T-cell (primary cell): Measurements from ENCODE around the gene KAZALD1. TPM values are rescaled to one million over a fixed set of nuclear protein-coding genes. Genes with fewer than 3 reads are reported as not detected.
A peak's percentile ranks its signal among the peaks of the same experiment; 100 is the strongest.

ENCODE experiments used
- ATAC-seq, 4 experiments: fragments of 200-7000 bp in 3 of 4; fragments of 150-1000 bp in 1 of 4; cut with Tn5 transposase; replicated peaks in 1 of 4; 1 replicate in 3 of 4; 2 replicates in 1 of 4; pipeline ENCODE4 v1.10.0; 2021; ENCODE audit warnings: moderate library complexity in 3 of 4, mild to moderate bottlenecking in 2 of 4, moderate number of reproducible peaks in 1 of 4
- CTCF ChIA-PET, 2 donors: fragments of 300-600 bp; sonication (Branson Sonifier 250); formaldehyde crosslinking; loops; one replicate each; lab custom pipeline; 2022; ENCODE audit warnings: antibody characterized with exemption in 2 of 2; lab: Charles Lee
- POLR2A ChIA-PET, 2 donors: fragments of 300-600 bp; sonication (Branson Sonifier 250); formaldehyde crosslinking; loops; one replicate each; lab custom pipeline; 2022; ENCODE audit warnings: antibody characterized with exemption in 2 of 2; lab: Charles Lee
- DNase-seq, 35 experiments: peaks; one replicate each; pipeline versions ENCODE4 v3.0.0 to v3.0.0-alpha.2; 2013 to 2023
- H3K27ac ChIP-seq: one replicate; pipeline ENCODE4 v1.5.1; 2013; ENCODE audit warnings: low read length
- H3K27me3 ChIP-seq, 2 experiments: replicated peaks in 1 of 2; 1 replicate in 1 of 2; 2 replicates in 1 of 2; pipeline versions ENCODE4 v1.6.1 to v1.7.0; 2013; ENCODE audit warnings: low read length in 1 of 2, mixed read lengths in 1 of 2; ENCODE audit not compliant: control insufficient read depth in 2 of 2, insufficient read depth in 2 of 2; ENCODE audit errors: extremely low read depth in 1 of 2
- H3K36me3 ChIP-seq, 2 donors: 1 replicate in 1 of 2; 2 replicates in 1 of 2; pipeline versions ENCODE4 v1.6.1 to v1.7.0; 2013; ENCODE audit warnings: low read length in 1 of 2; ENCODE audit not compliant: control insufficient read depth in 2 of 2, insufficient read depth in 1 of 2; ENCODE audit errors: extremely low read depth in 1 of 2
- H3K4me1 ChIP-seq, 2 experiments: 1 replicate in 1 of 2; 2 replicates in 1 of 2; pipeline versions ENCODE4 v1.6.1 to v1.7.0; 2013; ENCODE audit warnings: low read length in 2 of 2, mixed read lengths in 1 of 2; ENCODE audit not compliant: insufficient read depth in 2 of 2, control insufficient read depth in 1 of 2; ENCODE audit errors: extremely low read depth in 1 of 2
- H3K4me3 ChIP-seq, 2 donors: 1 replicate in 1 of 2; 2 replicates in 1 of 2; pipeline versions ENCODE4 v1.5.1 to v1.7.0; 2013; ENCODE audit warnings: mild to moderate bottlenecking in 2 of 2, low read length in 1 of 2, moderate library complexity in 1 of 2; ENCODE audit not compliant: control insufficient read depth in 1 of 2; ENCODE audit errors: extremely low read depth in 1 of 2
- H3K9me3 ChIP-seq: 2 replicates; pipeline ENCODE4 v1.7.0; 2013
- H3K27ac Mint-ChIP-seq, 2 donors: one replicate each; pipeline ENCODE4 v1.8.0; 2020 to 2021; ENCODE audit warnings: mild to moderate bottlenecking in 2 of 2, mixed read lengths in 2 of 2
- H3K27me3 Mint-ChIP-seq, 2 donors: one replicate each; pipeline ENCODE4 v1.8.0; 2021 to 2022; ENCODE audit warnings: mixed read lengths in 2 of 2
- H3K36me3 Mint-ChIP-seq: one replicate; pipeline ENCODE4 v1.8.0; 2021; ENCODE audit warnings: mixed read lengths
- H3K4me1 Mint-ChIP-seq, 3 donors: one replicate each; pipeline ENCODE4 v1.8.0; 2020 to 2022; ENCODE audit warnings: mixed read lengths in 3 of 3, mild to moderate bottlenecking in 1 of 3
- H3K4me3 Mint-ChIP-seq, 3 donors: one replicate each; pipeline ENCODE4 v1.8.0; 2020 to 2022; ENCODE audit warnings: mild to moderate bottlenecking in 3 of 3, mixed read lengths in 3 of 3, moderate library complexity in 3 of 3
- H3K9me3 Mint-ChIP-seq, 3 donors: one replicate each; pipeline ENCODE4 v1.8.0; 2020 to 2022; ENCODE audit warnings: mixed read lengths in 3 of 3
- WGBS: methylation state at CpG from one replicate; pipeline ENCODE4 v1.1.5; 2013; ENCODE audit warnings: missing lambda C conversion rate; ENCODE audit not compliant: insufficient coverage; 5-methylcytosine and 5-hydroxymethylcytosine counted together
- total RNA-seq, 35 experiments: library from RNA in 6 of 35; stranded (reverse) in 6 of 35; fragments of 120-200 nt in 1 of 35; gene quantifications; one replicate each; pipeline versions ENCODE4 v1.2.1 to v1.2.4 and lab custom pipeline; 2013 to 2026

The KAZALD1 gene
- total RNA-seq, 5 donors from 2014 or later (not counting 1 experiment from before 2014, with no cell fraction given): 0.19 to 0.29 TPM; not detected in 3

DNA sequence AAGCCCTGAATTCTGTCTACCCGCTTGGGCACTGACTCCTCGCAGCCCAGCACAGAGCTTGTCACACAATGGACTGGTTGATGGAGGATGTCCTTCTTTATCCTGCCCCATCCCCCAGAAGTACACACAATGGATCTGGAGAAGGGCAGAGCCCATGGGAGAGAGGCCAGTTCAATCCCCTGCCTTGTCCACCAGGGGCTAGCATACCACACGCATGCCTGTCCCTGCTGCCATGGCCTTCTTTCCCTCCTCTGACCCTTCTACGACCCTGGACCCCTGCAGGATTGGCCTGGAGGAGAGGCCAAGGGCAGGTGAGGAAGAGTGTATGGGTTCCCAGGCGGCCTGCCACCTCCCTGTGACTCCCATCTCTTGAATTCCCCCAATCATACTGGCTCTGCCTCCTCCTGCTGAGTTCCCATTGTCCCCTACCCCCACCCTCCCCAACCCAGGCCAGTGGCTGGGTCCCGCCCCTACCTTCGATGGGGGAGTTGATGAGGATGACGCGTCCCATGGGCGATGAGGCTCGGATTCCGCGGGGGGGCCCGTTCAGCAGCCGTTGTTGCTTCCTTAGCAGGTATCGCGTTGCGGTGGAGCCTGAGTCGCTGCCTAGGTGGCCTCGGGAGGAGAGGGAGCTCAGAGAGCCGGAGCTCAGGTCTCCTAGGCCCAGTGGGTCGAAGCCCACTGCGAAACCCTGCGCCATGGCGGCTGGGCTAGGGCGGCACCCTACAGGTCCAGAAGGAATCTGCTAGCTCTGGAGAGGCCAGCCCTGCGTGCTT is 32.1 kb upstream of the KAZALD1 start:
- Mint-ChIP-seq H3K9me3 (no peaks in the 10 kb centered on the region), H3K4me1 (peaks cover 17 to 26% (median 20%) of the 10 kb centered on the region in 3 donors), H3K4me3 (peak overlapping the region in 1 of 3 donors; percentile 91), H3K27ac (no peak overlapping the region), H3K27me3 (no peaks in the 10 kb centered on the region), H3K36me3 (peaks cover 4% of the 10 kb centered on the region)
- WGBS: 74% methylated on average over 20 of the region's 27 CpGs
- peaks cover 0 to 3% of the 10 kb centered on the region in 2 donors for H3K36me3 ChIP-seq
- DNase-seq: no peak
- peaks cover 0 to 11% of the 10 kb centered on the region in 2 experiments for H3K27me3 ChIP-seq
- peaks cover 7 to 27% of the 10 kb centered on the region in 2 experiments for H3K4me1 ChIP-seq
- H3K27ac ChIP-seq: no peak overlapping the region
- no peak overlapping the region for H3K4me3 ChIP-seq
- CTCF ChIA-PET: interaction anchor here (0.6 to 1.9 kb wide), 11 partner anchors 8 to 366 kb away, joined by 3 to 7 read pairs (median 3); partner anchors contain the start of gene KAZALD1 (in 1 of the 2)
- ATAC-seq: no peak
- no peaks in the 10 kb centered on the region for H3K9me3 ChIP-seq
- POLR2A ChIA-PET: interaction anchor here in 1 of 2 donors (0.6 to 1.5 kb wide), 4 partner anchors 8 to 23 kb away, joined by 3 to 5 read pairs (median 4); no protein-coding TSS in a partner anchor

GRCh38 chr10:101030496-101031127 is 31.2 kb upstream of the KAZALD1 start:
- Mint-ChIP-seq H3K27ac (peak overlapping the region; percentile 94 to 96), H3K9me3 (no peaks in the 10 kb centered on the region), H3K4me1 (peaks cover 17 to 26% (median 20%) of the 10 kb centered on the region in 3 donors), H3K27me3 (no peaks in the 10 kb centered on the region), H3K36me3 (peaks cover 8% of the 10 kb centered on the region), H3K4me3 (peak overlapping the region; percentile 84 to 92 (median 91))
- 3% methylated on average over 19 of the region's 25 CpGs for WGBS
- ChIA-PET CTCF (interaction anchor here (0.5 to 2.5 kb wide), 22 partner anchors 9 to 811 kb away, joined by 3 to 25 read pairs (median 6); partner anchors contain the start of genes HIF1AN (in 1 of the 2), KAZALD1 (in 1 of the 2), MRPL43 (in 1 of the 2) and TWNK (in 1 of the 2)), POLR2A (interaction anchor here (0.6 to 1.5 kb wide), 4 partner anchors 16 to 411 kb away, joined by 3 to 5 read pairs (median 3); partner anchors contain the start of gene SLF2 (in 1 of the 2))
- Histone ChIP-seq H3K27ac (no peak overlapping the region), H3K4me1 (peaks cover 7 to 27% of the 10 kb centered on the region in 2 experiments), H3K36me3 (peaks cover 0 to 12% of the 10 kb centered on the region in 2 donors), H3K9me3 (no peaks in the 10 kb centered on the region), H3K4me3 (peak overlapping the region; percentile 73 to 85), H3K27me3 (peaks cover 0 to 11% of the 10 kb centered on the region in 2 experiments)
- ATAC-seq: no peak
- DNase-seq: no peak

DNA sequence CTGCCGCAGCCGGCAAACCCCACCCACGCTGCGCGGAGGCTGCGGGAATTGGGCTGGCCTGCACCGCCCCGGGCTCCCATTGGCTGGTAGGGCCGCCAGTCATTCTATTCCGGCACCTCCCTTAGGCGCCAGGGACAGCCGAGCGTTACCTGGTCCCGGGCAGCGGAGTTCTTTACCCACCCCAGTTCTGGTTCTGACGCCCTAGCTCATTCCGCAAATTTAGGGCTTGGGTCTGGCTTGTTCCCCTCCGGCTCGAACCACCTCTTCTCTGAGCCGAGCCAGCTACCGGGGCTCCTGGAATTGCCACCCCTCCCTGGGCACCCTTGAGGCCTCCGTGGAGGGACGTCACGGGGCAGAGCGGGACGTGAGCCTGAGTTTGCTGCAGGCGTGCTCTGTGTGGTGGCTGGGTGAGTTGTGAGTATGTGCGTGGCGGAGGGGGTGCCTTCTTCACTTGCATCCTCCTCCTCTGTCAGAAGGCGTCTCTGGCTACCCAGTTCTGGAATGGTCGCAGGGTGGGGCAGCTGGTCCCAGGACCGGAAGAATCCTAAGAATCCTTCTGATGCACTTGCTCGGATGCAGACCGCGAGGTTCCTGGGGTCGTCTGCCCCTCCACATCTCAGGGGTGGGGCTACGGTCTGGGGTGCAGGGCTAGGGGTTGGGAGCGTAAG is 30.5 kb upstream of the KAZALD1 start, which contains the start of the genes PDZD7 and SFXN3:
PDZD7 (minus strand) TSS at position 2 of the 668 bp plus-strand sequence. CDS start 910 bp downstream, outside the sequence.
SFXN3 (plus strand) TSS at position 107 of the 668 bp plus-strand sequence. CDS start 3,461 bp downstream, outside the sequence.
- Mint-ChIP-seq H3K4me1 (peaks cover 17 to 26% (median 20%) of the 10 kb centered on the region in 3 donors), H3K27ac (peak within 1 kb of the TSS; percentile 94 to 96), H3K27me3 (no peaks in the 10 kb centered on the region), H3K9me3 (no peaks in the 10 kb centered on the region), H3K4me3 (peak within 1 kb of the TSS; percentile 84 to 92 (median 91)), H3K36me3 (peaks cover 15% of the 10 kb centered on the region)
- ATAC-seq: peak; percentile 83 to 91 (median 88)
- ChIA-PET POLR2A (interaction anchor here (0.6 to 1.5 kb wide), 5 partner anchors 11 to 411 kb away, joined by 3 to 9 read pairs (median 3); partner anchors contain the start of gene SLF2 (in 1 of the 2)), CTCF (interaction anchor here (0.5 to 2.5 kb wide), 18 partner anchors 10 to 812 kb away, joined by 3 to 25 read pairs (median 6); partner anchors contain the start of genes HIF1AN (in 1 of the 2), KAZALD1 (in 1 of the 2), MRPL43 (in 1 of the 2) and TWNK (in 1 of the 2))
- peaks cover 7 to 27% of the 10 kb centered on the region in 2 experiments for H3K4me1 ChIP-seq
- peak; percentile 88 to 98 (median 96) for DNase-seq
- H3K4me3 ChIP-seq: peak within 1 kb of the TSS; percentile 73 to 85
- no peaks in the 10 kb centered on the region for H3K9me3 ChIP-seq
- WGBS: 0% methylated on average over 28 of the region's 38 CpGs
- H3K27me3 ChIP-seq: peaks cover 0 to 11% of the 10 kb centered on the region in 2 experiments
- peak within 1 kb of the TSS; percentile 93 for H3K27ac ChIP-seq
- H3K36me3 ChIP-seq: peaks cover 0 to 19% of the 10 kb centered on the region in 2 donors

- Mint-ChIP-seq H3K4me3 (peak overlapping the region; percentile 84 to 92 (median 91)), H3K9me3 (no peaks in the 10 kb centered on the region), H3K4me1 (peaks cover 17 to 26% (median 20%) of the 10 kb centered on the region in 3 donors), H3K27me3 (no peaks in the 10 kb centered on the region), H3K27ac (peak overlapping the region; percentile 96 to 97), H3K36me3 (peaks cover 20% of the 10 kb centered on the region)
- Histone ChIP-seq H3K4me3 (peak overlapping the region; percentile 73 to 85), H3K4me1 (peaks cover 7 to 27% of the 10 kb centered on the region in 2 experiments), H3K27me3 (peaks cover 0 to 11% of the 10 kb centered on the region in 2 experiments), H3K36me3 (peaks cover 7 to 26% of the 10 kb centered on the region in 2 donors), H3K27ac (peak overlapping the region; percentile 93), H3K9me3 (no peaks in the 10 kb centered on the region)
- DNase-seq (peak; percentile 57 to 91 (median 80)), ATAC-seq (peak; percentile 58 to 72 (median 63))
- ChIA-PET POLR2A (interaction anchor here (0.6 to 1.5 kb wide), 6 partner anchors 9 to 1087 kb away, joined by 3 to 9 read pairs (median 3); no protein-coding TSS in a partner anchor), CTCF (interaction anchor here (0.6 to 2.5 kb wide), 16 partner anchors 9 to 1475 kb away, joined by 3 to 25 read pairs (median 4); partner anchors contain the start of genes KAZALD1 (in 2 of the 2), MRPL43 (in 1 of the 2) and TWNK (in 1 of the 2))
- under 1% methylated on average over 44 of the region's 47 CpGs for WGBS
Observed at GRCh38 chr10:101031796-101032636, 29.8 kb upstream of the KAZALD1 start.
